ENCODE results near the gene SEBOX.

Gene SEBOX

GRCh38 chr17:28345419-28346198 is 19.4 kb downstream of the SEBOX start:
- TF ChIP-seq CTCF (IDR thresholded peaks at IDR 0.05) = no peak
- no peak for TF ChIP-seq ZFX (IDR thresholded peaks at IDR 0.05; ENCODE audit: borderline replicate concordance)
- H3K27ac ChIP-seq = peak overlapping the region; percentile 30; the same call in 1 of the 2 replicates

DNA sequence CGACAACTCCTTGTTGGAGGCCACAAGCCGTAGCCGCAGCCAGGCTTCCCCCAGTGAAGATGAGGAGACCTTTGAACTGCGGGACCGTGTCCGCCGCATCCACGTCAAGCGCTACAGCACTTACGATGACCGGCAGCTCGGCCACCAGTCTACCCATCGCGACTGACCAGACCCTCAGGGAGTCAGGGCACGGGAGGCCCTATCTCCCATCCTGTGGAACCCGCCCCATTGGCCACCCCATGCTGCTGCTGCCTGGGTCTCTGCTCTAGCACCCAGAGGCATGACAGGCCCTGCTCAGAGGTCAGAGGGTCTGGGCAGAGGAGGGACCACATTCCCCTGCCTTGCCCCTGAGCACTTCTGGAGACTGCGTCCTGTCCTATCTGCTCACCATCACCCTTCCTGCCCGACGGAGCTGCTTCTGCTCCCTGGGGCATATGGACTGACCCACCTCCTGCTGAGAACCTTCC is 20.5 kb downstream of the SEBOX start:
- TF ChIP-seq ZFX (IDR thresholded peaks at IDR 0.05; ENCODE audit: borderline replicate concordance) = no peak
- TF ChIP-seq CTCF (IDR thresholded peaks at IDR 0.05) = no peak
- no peak overlapping the region for H3K27ac ChIP-seq

DNA sequence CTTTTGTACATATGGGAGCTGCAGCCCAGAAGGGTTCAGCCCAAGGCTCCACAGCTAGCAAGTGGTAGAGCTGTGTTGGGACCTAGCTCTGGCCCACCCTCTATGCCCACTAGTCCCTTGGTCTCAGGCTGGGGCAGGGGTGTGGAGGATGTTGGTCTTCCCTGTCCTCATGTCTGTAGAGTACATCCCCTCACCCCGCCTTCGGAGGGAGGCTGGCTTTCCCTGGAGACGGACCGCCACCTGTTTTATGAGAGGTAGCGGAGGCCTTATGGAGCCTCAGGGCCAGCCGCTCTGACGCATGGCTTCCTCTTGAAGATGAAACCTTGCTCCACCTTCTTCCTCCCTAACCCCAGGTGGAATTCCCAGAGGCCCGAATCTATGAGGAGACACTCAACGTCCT is 21.0 kb downstream of the SEBOX start:
- TF ChIP-seq ZFX (IDR thresholded peaks at IDR 0.05; ENCODE audit: borderline replicate concordance) = no peak
- TF ChIP-seq CTCF (IDR thresholded peaks at IDR 0.05) = no peak
- H3K27ac ChIP-seq = no peak overlapping the region

GRCh38 chr17:28343491-28343932 is 21.5 kb downstream of the SEBOX start:
- no peak overlapping the region for H3K27ac ChIP-seq
- TF ChIP-seq CTCF (IDR thresholded peaks at IDR 0.05) = no peak
- no peak for TF ChIP-seq ZFX (IDR thresholded peaks at IDR 0.05; ENCODE audit: borderline replicate concordance)

DNA sequence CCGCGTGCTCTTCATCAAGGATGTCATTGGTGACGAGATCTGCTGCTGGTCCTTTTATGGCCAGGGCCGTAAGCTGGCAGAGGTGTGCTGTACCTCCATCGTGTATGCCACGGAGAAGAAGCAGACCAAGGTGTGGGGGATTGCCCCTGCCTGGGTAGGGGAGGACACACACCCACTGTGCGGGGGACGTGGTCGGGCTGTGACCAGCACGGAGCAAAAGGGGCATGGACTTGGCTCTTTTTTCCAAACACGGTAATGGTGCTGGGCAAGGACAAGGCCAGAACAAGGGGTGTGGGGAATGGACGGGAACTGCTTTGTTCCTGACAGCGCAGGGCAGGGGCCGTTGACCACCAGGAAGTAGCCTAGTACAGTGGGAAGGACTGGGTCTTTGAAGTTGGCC is 22.7 kb downstream of the SEBOX start:
- no peak overlapping the region for H3K27ac ChIP-seq
- no peak for TF ChIP-seq ZFX (IDR thresholded peaks at IDR 0.05; ENCODE audit: borderline replicate concordance)
- no peak for TF ChIP-seq CTCF (IDR thresholded peaks at IDR 0.05)

GRCh38 chr17:28341516-28341915 is 23.5 kb downstream of the SEBOX start:
- TF ChIP-seq ZFX (IDR thresholded peaks at IDR 0.05; ENCODE audit: borderline replicate concordance) (no peak), CTCF (IDR thresholded peaks at IDR 0.05) (no peak)

GRCh38 chr17:28340374-28340773 is 24.6 kb downstream of the SEBOX start:
- TF ChIP-seq ZFX (IDR thresholded peaks at IDR 0.05; ENCODE audit: borderline replicate concordance) (no peak), CTCF (IDR thresholded peaks at IDR 0.05) (no peak)
- H3K27ac ChIP-seq = no peak overlapping the region

More at GRCh38 chr17:28341516-28341915, 23.5 kb downstream of the SEBOX start:
- no peak overlapping the region for H3K27ac ChIP-seq
